Measurements from ENCODE around the gene ESYT2. TPM values are rescaled to one million over a fixed set of nuclear protein-coding genes. Genes with fewer than 3 reads are reported as not detected.
"Not testable (repeated sequence)": the region's sequence is repeated elsewhere in the genome, so short reads cannot be mapped to it uniquely, and the experiment has no call there.

Gene ESYT2
- total RNA-seq, 2 donors from 2014 or later, result 30.7 to 36.9 TPM

GRCh38 chr7:158864833-158865232, 35.5 kb upstream of the ESYT2 start:
- Histone ChIP-seq H3K27ac (ENCODE audit: low read depth, low read length) (no peak overlapping the region), H3K36me3 (ENCODE audit: control insufficient read depth, insufficient read depth, low read length) (no peaks in the 10 kb centered on the region), H3K9ac (ENCODE audit: extremely low read depth, low read length, poor library complexity, severe bottlenecking) (no peak overlapping the region), H3K4me3 (ENCODE audit: low read length) (no peak overlapping the region), H3K4me1 (ENCODE audit: control insufficient read depth, insufficient read depth, low read length) (no peaks in the 10 kb centered on the region), H3K27me3 (ENCODE audit: control insufficient read depth, insufficient read depth, low read length, poor library complexity, severe bottlenecking) (no peaks in the 10 kb centered on the region), H3K9me3 (ENCODE audit: control insufficient read depth, low read length) (no peaks in the 10 kb centered on the region)
- Mint-ChIP-seq H3K9me3 (peaks cover 8% of the 10 kb centered on the region), H3K4me3 (peak overlapping the region; percentile 65), H3K36me3 (ENCODE audit: low read depth) (peaks cover 13% of the 10 kb centered on the region), H3K27ac (no peak overlapping the region), H3K4me1 (peaks cover 14% of the 10 kb centered on the region), H3K27me3 (ENCODE audit: insufficient read depth) (no peaks in the 10 kb centered on the region)
- DNase-seq, result no peak
- 92 to 100% methylated on average over 1 to 7 of the region's 7 CpGs for WGBS, 2 experiments (ENCODE audit: insufficient coverage in 1 of 2, insufficient read length in 1 of 2)
- TF ChIP-seq CTCF (conservative IDR thresholded peaks at IDR 0.05), result no peak

GRCh38 chr7:158864507-158864820, 35.2 kb upstream of the ESYT2 start:
- no peak for DNase-seq
- Histone ChIP-seq H3K9me3 (ENCODE audit: control insufficient read depth, low read length) (no peaks in the 10 kb centered on the region), H3K4me1 (ENCODE audit: control insufficient read depth, insufficient read depth, low read length) (no peaks in the 10 kb centered on the region), H3K4me3 (ENCODE audit: low read length) (peak overlapping the region; percentile 77), H3K9ac (ENCODE audit: extremely low read depth, low read length, poor library complexity, severe bottlenecking) (no peak overlapping the region), H3K27me3 (ENCODE audit: control insufficient read depth, insufficient read depth, low read length, poor library complexity, severe bottlenecking) (no peaks in the 10 kb centered on the region), H3K36me3 (ENCODE audit: control insufficient read depth, insufficient read depth, low read length) (no peaks in the 10 kb centered on the region), H3K27ac (ENCODE audit: low read depth, low read length) (no peak overlapping the region)
- Mint-ChIP-seq H3K27ac (no peak overlapping the region), H3K4me1 (peaks cover 14% of the 10 kb centered on the region), H3K4me3 (peak overlapping the region; percentile 65), H3K27me3 (ENCODE audit: insufficient read depth) (no peaks in the 10 kb centered on the region), H3K36me3 (ENCODE audit: low read depth) (peaks cover 13% of the 10 kb centered on the region), H3K9me3 (peaks cover 8% of the 10 kb centered on the region)
- 91 to 96% methylated on average over 3 of the region's 3 CpGs for WGBS, 2 experiments (ENCODE audit: insufficient coverage in 1 of 2, insufficient read length in 1 of 2)
- no peak for TF ChIP-seq CTCF (conservative IDR thresholded peaks at IDR 0.05)

DNA sequence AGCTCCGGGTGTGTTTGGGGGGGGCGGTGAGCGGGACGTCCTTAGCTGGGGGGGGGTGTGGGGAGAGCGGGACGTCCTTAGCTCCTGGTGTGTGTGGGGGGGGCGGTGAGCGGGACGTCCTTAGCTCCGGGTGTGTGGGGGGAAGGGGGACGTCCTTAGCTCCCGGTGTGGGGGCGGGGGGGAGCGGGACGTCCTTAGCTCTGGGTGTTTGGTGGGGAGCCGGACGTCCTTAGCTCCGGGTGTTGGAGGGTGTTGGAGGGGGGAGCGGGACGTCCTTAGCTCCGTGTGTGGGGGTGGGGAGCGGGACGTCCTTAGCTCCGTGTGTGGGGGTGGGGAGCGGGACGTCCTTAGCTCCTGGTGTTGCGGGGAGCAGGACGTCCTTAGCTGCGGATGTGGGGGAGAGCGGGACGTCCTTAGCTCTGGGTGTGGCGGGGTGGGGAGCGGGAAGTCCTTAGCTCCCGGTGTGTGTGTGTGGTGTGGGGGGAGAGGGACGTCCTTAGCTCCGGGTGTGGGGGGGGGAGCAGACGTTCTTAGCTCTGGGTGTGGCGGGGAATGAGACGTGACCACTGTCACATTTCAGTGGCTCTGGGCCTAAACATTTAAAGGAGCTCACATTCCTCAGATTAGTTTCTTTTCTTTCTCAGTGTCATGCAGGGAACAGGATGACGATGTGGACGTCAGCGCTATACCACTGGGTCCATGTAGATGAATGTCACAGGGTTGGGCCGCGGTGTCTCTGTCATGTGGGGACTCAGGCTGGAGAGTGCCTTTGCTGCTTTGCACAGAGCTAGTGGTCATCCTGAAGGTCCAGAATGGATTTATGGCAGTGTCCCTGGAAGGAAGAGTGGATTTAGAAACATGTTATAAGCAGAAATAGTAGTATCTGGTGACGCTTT, 34.5 kb upstream of the ESYT2 start:
- Mint-ChIP-seq H3K9me3 (peaks cover 8% of the 10 kb centered on the region), H3K4me1 (peaks cover 19% of the 10 kb centered on the region), H3K27ac (peak overlapping the region; percentile 81), H3K4me3 (peak overlapping the region; percentile 65), H3K27me3 (ENCODE audit: insufficient read depth) (no peaks in the 10 kb centered on the region), H3K36me3 (ENCODE audit: low read depth) (peaks cover 15% of the 10 kb centered on the region)
- WGBS, 2 experiments (ENCODE audit: insufficient coverage in 1 of 2, insufficient read length in 1 of 2), result 14 to 38% methylated on average over 4 to 35 of the region's 45 CpGs
- Histone ChIP-seq H3K27ac (ENCODE audit: low read depth, low read length) (no peak overlapping the region), H3K9ac (ENCODE audit: extremely low read depth, low read length, poor library complexity, severe bottlenecking) (peak overlapping the region; percentile 75), H3K36me3 (ENCODE audit: control insufficient read depth, insufficient read depth, low read length) (no peaks in the 10 kb centered on the region), H3K9me3 (ENCODE audit: control insufficient read depth, low read length) (no peaks in the 10 kb centered on the region), H3K4me3 (ENCODE audit: low read length) (peak overlapping the region; percentile 78), H3K27me3 (ENCODE audit: control insufficient read depth, insufficient read depth, low read length, poor library complexity, severe bottlenecking) (no peaks in the 10 kb centered on the region), H3K4me1 (ENCODE audit: control insufficient read depth, insufficient read depth, low read length) (no peaks in the 10 kb centered on the region)
- TF ChIP-seq CTCF (conservative IDR thresholded peaks at IDR 0.05), result no peak
- peak; percentile 70 for DNase-seq

DNA sequence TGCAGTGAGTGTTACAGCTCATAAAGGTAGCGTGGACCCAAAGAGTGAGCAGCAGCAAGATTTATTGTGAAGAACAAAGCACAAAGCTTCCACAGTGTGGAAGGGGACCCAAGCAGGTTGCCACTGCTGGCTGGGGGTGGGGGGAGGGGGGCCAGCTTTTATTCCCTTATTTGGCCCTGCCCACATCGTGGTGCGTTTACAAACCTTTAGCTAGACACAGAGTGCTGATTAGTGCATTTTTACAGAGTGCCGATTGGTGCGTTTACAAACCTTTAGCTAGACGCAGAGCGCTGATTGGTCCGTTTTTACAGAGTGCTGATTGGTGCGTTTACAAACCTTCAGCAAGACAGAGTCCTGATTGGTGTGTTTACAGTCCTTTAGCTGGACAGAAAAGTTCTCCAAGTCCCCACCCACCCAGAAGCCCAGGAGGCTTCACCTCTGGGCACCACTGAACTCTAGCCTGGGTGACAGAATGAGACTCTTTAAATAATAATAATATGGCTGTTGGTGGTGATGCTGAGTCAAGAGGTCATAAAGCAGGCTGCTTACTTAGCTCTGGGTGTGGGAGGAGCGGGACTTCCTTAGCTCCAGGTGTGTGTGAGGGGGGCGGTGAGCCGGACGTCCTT, 33.8 kb upstream of the ESYT2 start:
- H3K9ac ChIP-seq (ENCODE audit: extremely low read depth, low read length, poor library complexity, severe bottlenecking), result peak overlapping the region; percentile 75

More for the DNA sequence above, 33.8 kb upstream of the ESYT2 start:
- peak overlapping the region; percentile 81 for H3K27ac Mint-ChIP-seq
- not testable (repeated sequence) for H3K27ac ChIP-seq (ENCODE audit: low read depth, low read length); H3K4me1 ChIP-seq (ENCODE audit: control insufficient read depth, insufficient read depth, low read length); H3K27me3 ChIP-seq (ENCODE audit: control insufficient read depth, insufficient read depth, low read length, poor library complexity, severe bottlenecking); H3K27me3 Mint-ChIP-seq (ENCODE audit: insufficient read depth); H3K9me3 ChIP-seq (ENCODE audit: control insufficient read depth, low read length); H3K36me3 ChIP-seq (ENCODE audit: control insufficient read depth, insufficient read depth, low read length); H3K9me3 Mint-ChIP-seq
- peak overlapping the region; percentile 65 for H3K4me3 Mint-ChIP-seq
- WGBS, 2 experiments (ENCODE audit: insufficient coverage in 1 of 2, insufficient read length in 1 of 2), result 65 to 93% methylated on average over 8 to 13 of the region's 13 CpGs
- DNase-seq, result peak; percentile 76
- peaks cover 24% of the 10 kb centered on the region for H3K4me1 Mint-ChIP-seq
- H3K36me3 Mint-ChIP-seq (ENCODE audit: low read depth), result peaks cover 15% of the 10 kb centered on the region
- H3K4me3 ChIP-seq (ENCODE audit: low read length), result peak overlapping the region; percentile 78
